ENCODE results near the gene DLGAP1. TPM values are rescaled to one million over a fixed set of nuclear protein-coding genes. Genes with fewer than 3 reads are reported as not detected.

Gene DLGAP1
- total RNA-seq, 1 experiment from 2014 or later = 23.2 TPM

GRCh38 chr18:3634250-3634939, 820.7 kb downstream of the DLGAP1 start:
- Histone ChIP-seq H2BK12ac (ENCODE audit: insufficient read length, low read depth, low read length) (no peak overlapping the region), H2AFZ (ENCODE audit: low read length) (no peak overlapping the region), H3K56ac (ENCODE audit: insufficient read length, low read depth, low read length) (no peak overlapping the region), H3K27me3 (ENCODE audit: insufficient read depth, low read length) (no peaks in the 10 kb centered on the region), H2AK5ac (ENCODE audit: insufficient read length, low read length) (no peak overlapping the region), H4K20me1 (ENCODE audit: control insufficient read depth, insufficient read depth, insufficient read length) (no peaks in the 10 kb centered on the region), H3K14ac (ENCODE audit: insufficient read depth, low read length) (no peak overlapping the region), H4K8ac (replicated peaks; ENCODE audit: insufficient read length, low read depth, low read length) (no peak overlapping the region), H3K79me2 (ENCODE audit: insufficient read depth, low read length) (no peaks in the 10 kb centered on the region), H3K23me2 (ENCODE audit: insufficient read length, low read depth, low read length, poor library complexity, severe bottlenecking) (no peaks in the 10 kb centered on the region), H3K9me3 (ENCODE audit: control insufficient read depth, low read depth, low read length) (no peaks in the 10 kb centered on the region), H3K18ac (ENCODE audit: insufficient read length, low read depth, low read length) (no peak overlapping the region), H3T11ph (ENCODE audit: low read length) (no peak overlapping the region), H3K79me1 (ENCODE audit: insufficient read depth, low read depth, low read length, poor library complexity, severe bottlenecking) (no peaks in the 10 kb centered on the region), H4K5ac (ENCODE audit: insufficient read length, low read depth, low read length) (no peak overlapping the region), H3K9ac (ENCODE audit: extremely low read depth, insufficient read length, low read length) (no peak overlapping the region), H3K4me1 (ENCODE audit: insufficient read depth, low read length) (no peaks in the 10 kb centered on the region), H3K27ac (ENCODE audit: insufficient read length, low read depth, low read length) (no peak overlapping the region), H3K23ac (ENCODE audit: insufficient read length, low read depth, low read length) (no peak overlapping the region), H3K4ac (ENCODE audit: low read depth, low read length) (no peak overlapping the region), H2BK5ac (ENCODE audit: insufficient read length, low read length) (no peak overlapping the region), H2BK15ac (ENCODE audit: low read depth, low read length) (no peak overlapping the region), H3K4me2 (ENCODE audit: insufficient read depth, insufficient read length, low read length) (no peak overlapping the region), H4K91ac (ENCODE audit: insufficient read length, low read depth, low read length) (no peak overlapping the region), H2BK120ac (ENCODE audit: low read depth, low read length, poor library complexity, severe bottlenecking) (no peak overlapping the region), H2BK20ac (ENCODE audit: low read depth, low read length, poor library complexity, severe bottlenecking) (no peak overlapping the region)
- Mint-ChIP-seq H3K9me3 (no peaks in the 10 kb centered on the region), H3K36me3 (ENCODE audit: insufficient read depth in 1 of 3, low read depth in 3 of 3) (peaks cover 0 to 2% (median 0%) of the 10 kb centered on the region in 3 experiments; a peak in 1 of 7 replicates), H3K4me1 (no peaks in the 10 kb centered on the region), H3K27me3 (ENCODE audit: low read depth) (no peaks in the 10 kb centered on the region), H3K4me3 (no peak overlapping the region), H3K27ac (no peak overlapping the region)
- no peak for DNase-seq
- TF ChIP-seq, protein P1, sequence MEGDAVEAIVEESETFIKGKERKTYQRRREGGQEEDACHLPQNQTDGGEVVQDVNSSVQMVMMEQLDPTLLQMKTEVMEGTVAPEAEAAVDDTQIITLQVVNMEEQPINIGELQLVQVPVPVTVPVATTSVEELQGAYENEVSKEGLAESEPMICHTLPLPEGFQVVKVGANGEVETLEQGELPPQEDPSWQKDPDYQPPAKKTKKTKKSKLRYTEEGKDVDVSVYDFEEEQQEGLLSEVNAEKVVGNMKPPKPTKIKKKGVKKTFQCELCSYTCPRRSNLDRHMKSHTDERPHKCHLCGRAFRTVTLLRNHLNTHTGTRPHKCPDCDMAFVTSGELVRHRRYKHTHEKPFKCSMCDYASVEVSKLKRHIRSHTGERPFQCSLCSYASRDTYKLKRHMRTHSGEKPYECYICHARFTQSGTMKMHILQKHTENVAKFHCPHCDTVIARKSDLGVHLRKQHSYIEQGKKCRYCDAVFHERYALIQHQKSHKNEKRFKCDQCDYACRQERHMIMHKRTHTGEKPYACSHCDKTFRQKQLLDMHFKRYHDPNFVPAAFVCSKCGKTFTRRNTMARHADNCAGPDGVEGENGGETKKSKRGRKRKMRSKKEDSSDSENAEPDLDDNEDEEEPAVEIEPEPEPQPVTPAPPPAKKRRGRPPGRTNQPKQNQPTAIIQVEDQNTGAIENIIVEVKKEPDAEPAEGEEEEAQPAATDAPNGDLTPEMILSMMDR (conservative IDR thresholded peaks at IDR 0.05) = no peak
- WGBS (ENCODE audit: extremely low coverage, insufficient read length, low lambda C conversion rate) = no CpG with 5 or more reads among the region's 3 CpGs
